Upper lobe of right lung (tissue), 1 donor: Measurements from ENCODE around the gene IL1RAPL1. TPM values are rescaled to one million over a fixed set of nuclear protein-coding genes. Genes with fewer than 3 reads are reported as not detected.

Experiments
- ATAC-seq: fragments of 200-7000 bp; cut with Tn5 transposase; one replicate; pipeline ENCODE4 v1.9.1; 2020; ENCODE audit warnings: mild to moderate bottlenecking, moderate library complexity
- DNase-seq: peaks from one replicate; pipeline ENCODE4 v3.0.0-alpha.2; 2020
- H3K27ac ChIP-seq: fragments of 200-600 bp; one replicate; pipeline ENCODE4 v1.8.0; 2022
- H3K27me3 ChIP-seq: fragments of 200-600 bp; one replicate; pipeline ENCODE4 v1.8.0; 2022; ENCODE audit warnings: mild to moderate bottlenecking
- H3K36me3 ChIP-seq: fragments of 200-600 bp; one replicate; pipeline ENCODE4 v1.8.0; 2022
- H3K4me1 ChIP-seq: fragments of 200-600 bp; one replicate; pipeline ENCODE4 v1.8.0; 2022
- H3K4me3 ChIP-seq: fragments of 200-600 bp; one replicate; pipeline ENCODE4 v1.8.0; 2022; ENCODE audit warnings: mild to moderate bottlenecking
- H3K9me3 ChIP-seq: fragments of 200-600 bp; one replicate; pipeline ENCODE4 v1.8.0; 2022
- CTCF ChIP-seq: fragments of 200-600 bp; IDR thresholded peaks from one replicate; pipeline ENCODE4 v1.8.0; 2022; ENCODE audit warnings: antibody characterized with exemption
- intact Hi-C: fragments of 100-400 bp; cut with DNase I; formaldehyde crosslinking; loops from one replicate; pipeline ENCODE4 v1.11.0; 2022
- total RNA-seq: library from RNA; stranded (reverse); fragmentation: NEBNext Ultra II Directional; extraction: Animal tissue kit (Norgen Biotek cat#: 25700); gene quantifications from one replicate; pipeline ENCODE4 v1.2.1, GENCODE V29; 2021
- donor health status: DM: no; HTN: yes; CAD: no; lungs with severe emphysema.

The IL1RAPL1 gene
- total RNA-seq, 1 donor from 2014 or later: not detected

GRCh38 chrX:29376584-29376983 lies 789.3 kb downstream of the IL1RAPL1 start:
- intact Hi-C loops: no loop called here
- Histone ChIP-seq H3K4me1 (no peaks in the 10 kb centered on the region), H3K36me3 (no peaks in the 10 kb centered on the region), H3K27ac (no peak overlapping the region), H3K4me3 (no peak overlapping the region), H3K9me3 (no peaks in the 10 kb centered on the region), H3K27me3 (no peaks in the 10 kb centered on the region)
- no peak for ATAC-seq
- TF ChIP-seq CTCF: no peak
- no peak for DNase-seq

DNA sequence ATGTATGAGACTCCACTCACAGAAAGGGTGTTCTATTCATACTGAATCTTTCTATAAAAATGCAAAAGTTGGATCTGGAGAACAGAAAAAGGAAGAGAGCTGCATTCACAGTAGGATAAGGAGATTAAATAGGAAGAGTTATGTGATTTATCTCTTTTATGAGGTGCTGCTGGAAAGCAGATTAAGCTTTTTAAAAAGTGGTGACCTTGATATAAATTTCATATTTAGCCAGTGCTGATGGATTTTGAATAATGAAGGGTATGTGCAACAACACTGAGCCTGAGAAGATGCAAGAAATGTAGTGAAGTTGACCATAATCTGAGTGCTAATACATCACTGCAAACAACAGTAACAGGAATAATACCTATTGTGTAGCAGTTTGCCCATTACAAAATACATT lies 795.6 kb downstream of the IL1RAPL1 start:
- no peak for DNase-seq
- H3K4me1 ChIP-seq: no peaks in the 10 kb centered on the region
- H3K4me3 ChIP-seq: no peak overlapping the region
- no peaks in the 10 kb centered on the region for H3K27me3 ChIP-seq
- intact Hi-C loops: no loop called here
- no peak for ATAC-seq
- no peak for TF ChIP-seq CTCF
- H3K27ac ChIP-seq: no peak overlapping the region
- no peaks in the 10 kb centered on the region for H3K9me3 ChIP-seq
- no peaks in the 10 kb centered on the region for H3K36me3 ChIP-seq

- intact Hi-C loops: no loop called here
- H3K4me3 ChIP-seq: no peak overlapping the region
- DNase-seq (no peak), ATAC-seq (no peak)
- H3K9me3 ChIP-seq: no peaks in the 10 kb centered on the region
- TF ChIP-seq CTCF: no peak
- no peak overlapping the region for H3K27ac ChIP-seq
- H3K4me1 ChIP-seq: no peaks in the 10 kb centered on the region
- no peaks in the 10 kb centered on the region for H3K36me3 ChIP-seq
- H3K27me3 ChIP-seq: no peaks in the 10 kb centered on the region
These were observed 801.3 kb downstream of the IL1RAPL1 start for GRCh38 chrX:29388509-29388908.

- ATAC-seq: no peak
These were observed 810.3 kb downstream of the IL1RAPL1 start for GRCh38 chrX:29397506-29397905.

DNA sequence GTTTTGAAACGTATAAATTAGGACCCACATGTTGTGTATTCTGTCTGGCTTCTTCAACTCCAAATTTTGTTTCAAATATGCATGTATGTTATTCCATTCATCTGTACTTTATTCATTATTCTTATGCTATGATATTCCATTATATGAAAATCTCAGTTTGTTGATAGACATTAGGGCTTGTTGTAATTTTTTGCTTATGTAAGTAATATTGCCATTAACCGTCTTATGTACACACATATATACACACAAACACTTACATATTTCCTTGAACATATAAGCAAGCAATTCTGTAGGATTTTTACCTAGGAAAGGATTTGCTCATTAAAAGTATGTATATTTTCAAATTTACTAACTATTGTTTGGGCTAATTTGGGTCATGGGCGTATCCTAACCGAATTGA lies 820.1 kb downstream of the IL1RAPL1 start:
- no peaks in the 10 kb centered on the region for H3K36me3 ChIP-seq
- intact Hi-C loops: no loop called here
- TF ChIP-seq CTCF: no peak
- no peaks in the 10 kb centered on the region for H3K27me3 ChIP-seq
- DNase-seq (no peak), ATAC-seq (no peak)
- no peaks in the 10 kb centered on the region for H3K9me3 ChIP-seq
- no peaks in the 10 kb centered on the region for H3K4me1 ChIP-seq
- H3K27ac ChIP-seq: no peak overlapping the region
- no peak overlapping the region for H3K4me3 ChIP-seq

More at GRCh38 chrX:29397506-29397905, 810.3 kb downstream of the IL1RAPL1 start:
- Histone ChIP-seq H3K4me1 (no peaks in the 10 kb centered on the region), H3K27me3 (no peaks in the 10 kb centered on the region), H3K9me3 (no peaks in the 10 kb centered on the region), H3K27ac (no peak overlapping the region), H3K36me3 (no peaks in the 10 kb centered on the region), H3K4me3 (no peak overlapping the region)
- intact Hi-C loops: no loop called here
- DNase-seq: no peak
- TF ChIP-seq CTCF: no peak
